ENCODE data around the gene HOXA13. TPM values are rescaled to one million over a fixed set of nuclear protein-coding genes. Genes with fewer than 3 reads are reported as not detected.

The HOXA13 gene
- polyA plus RNA-seq, 1 donor from 2014 or later = not detected

GRCh38 chr7:27186668-27187474 is 13.0 kb downstream of the HOXA13 start:
- H3K36me3 Mint-ChIP-seq = peaks cover 3% of the 10 kb centered on the region
- H3K27ac Mint-ChIP-seq = peak overlapping the region; percentile 78 to 97 (median 93)
- H3K27me3 Mint-ChIP-seq = peaks cover 77% of the 10 kb centered on the region
- H3K4me1 Mint-ChIP-seq = peaks cover 17 to 33% (median 17%) of the 10 kb centered on the region in 3 donors
- peaks cover 0 to 4% (median 0%) of the 10 kb centered on the region in 3 donors for H3K9me3 Mint-ChIP-seq
- peak overlapping the region in 3 of 4 donors; percentile 39 to 79 (median 50) for H3K4me3 Mint-ChIP-seq

- H3K36me3 Mint-ChIP-seq = peaks cover 3% of the 10 kb centered on the region
- H3K4me1 Mint-ChIP-seq = peaks cover 17 to 33% (median 17%) of the 10 kb centered on the region in 3 donors
- H3K9me3 Mint-ChIP-seq = peaks cover 0 to 4% (median 0%) of the 10 kb centered on the region in 3 donors
- peaks cover 74% of the 10 kb centered on the region for H3K27me3 Mint-ChIP-seq
- H3K27ac Mint-ChIP-seq = peak overlapping the region; percentile 89 to 97 (median 93)
- H3K4me3 Mint-ChIP-seq = peak overlapping the region; percentile 3 to 75 (median 50)
These were observed 13.8 kb downstream of the HOXA13 start for GRCh38 chr7:27185854-27186667.

- H3K27ac Mint-ChIP-seq = peak within 1 kb of the TSS; percentile 89 to 97 (median 94)
- peaks cover 17 to 28% (median 19%) of the 10 kb centered on the region in 3 donors for H3K4me1 Mint-ChIP-seq
- H3K27me3 Mint-ChIP-seq = peaks cover 72% of the 10 kb centered on the region
- H3K4me3 Mint-ChIP-seq = peak within 1 kb of the TSS; percentile 62 to 85 (median 74)
- peaks cover 3% of the 10 kb centered on the region for H3K36me3 Mint-ChIP-seq
- H3K9me3 Mint-ChIP-seq = peaks cover 0 to 6% (median 0%) of the 10 kb centered on the region in 3 donors
These were observed 14.7 kb downstream of the HOXA13 start, which contains the start of gene HOXA11 for GRCh38 chr7:27185013-27185853. HOXA11 (minus strand) TSS chr7:27185232; CDS start chr7:27185144, 88 bp downstream.

- Mint-ChIP-seq H3K9me3 (peaks cover 0 to 6% (median 0%) of the 10 kb centered on the region in 3 donors), H3K27me3 (peaks cover 69% of the 10 kb centered on the region), H3K27ac (peak overlapping the region; percentile 89 to 97 (median 94)), H3K4me1 (peaks cover 18 to 22% (median 21%) of the 10 kb centered on the region in 3 donors), H3K36me3 (peaks cover 3% of the 10 kb centered on the region), H3K4me3 (peak overlapping the region; percentile 62 to 85 (median 74))
These were observed 15.4 kb downstream of the HOXA13 start for GRCh38 chr7:27184337-27185012.

- Mint-ChIP-seq H3K4me1 (peaks cover 18 to 22% (median 21%) of the 10 kb centered on the region in 3 donors), H3K27ac (peak overlapping the region; percentile 80 to 97 (median 94))
These were observed 16.1 kb downstream of the HOXA13 start for GRCh38 chr7:27183682-27184336.

GRCh38 chr7:27182861-27183681 is 16.8 kb downstream of the HOXA13 start:
- Mint-ChIP-seq H3K36me3 (peaks cover 3% of the 10 kb centered on the region), H3K9me3 (peaks cover 0 to 6% (median 0%) of the 10 kb centered on the region in 3 donors), H3K4me1 (peaks cover 14 to 24% (median 15%) of the 10 kb centered on the region in 3 donors), H3K27ac (peak overlapping the region; percentile 90 to 97 (median 94)), H3K27me3 (peaks cover 58% of the 10 kb centered on the region), H3K4me3 (peak overlapping the region in 2 of 4 donors; percentile 38 to 66)

More at GRCh38 chr7:27183682-27184336, 16.1 kb downstream of the HOXA13 start:
- Mint-ChIP-seq H3K9me3 (peaks cover 0 to 6% (median 0%) of the 10 kb centered on the region in 3 donors), H3K27me3 (peaks cover 66% of the 10 kb centered on the region), H3K36me3 (peaks cover 3% of the 10 kb centered on the region), H3K4me3 (peak overlapping the region; percentile 39 to 85 (median 54))

- peaks cover 51% of the 10 kb centered on the region for H3K27me3 Mint-ChIP-seq
- peak overlapping the region in 2 of 3 donors; percentile 94 to 97 for H3K27ac Mint-ChIP-seq
- H3K9me3 Mint-ChIP-seq = peaks cover 0 to 6% (median 0%) of the 10 kb centered on the region in 3 donors
- H3K4me1 Mint-ChIP-seq = peaks cover 13 to 25% (median 15%) of the 10 kb centered on the region in 3 donors
- H3K36me3 Mint-ChIP-seq = peaks cover 3% of the 10 kb centered on the region
- H3K4me3 Mint-ChIP-seq = peak overlapping the region in 1 of 4 donors; percentile 66
These were observed 17.5 kb downstream of the HOXA13 start for GRCh38 chr7:27182285-27182841.

- peaks cover 13 to 25% (median 15%) of the 10 kb centered on the region in 3 donors for H3K4me1 Mint-ChIP-seq
- peaks cover 47% of the 10 kb centered on the region for H3K27me3 Mint-ChIP-seq
- H3K4me3 Mint-ChIP-seq = peak overlapping the region in 1 of 4 donors; percentile 58
- peaks cover 0 to 6% (median 0%) of the 10 kb centered on the region in 3 donors for H3K9me3 Mint-ChIP-seq
- H3K36me3 Mint-ChIP-seq = peaks cover 3% of the 10 kb centered on the region
- peak overlapping the region in 1 of 3 donors; percentile 97 for H3K27ac Mint-ChIP-seq
These were observed 18.1 kb downstream of the HOXA13 start for GRCh38 chr7:27181795-27182275.

GRCh38 chr7:27180431-27181420 is 19.2 kb downstream of the HOXA13 start:
- Mint-ChIP-seq H3K4me1 (peaks cover 9 to 21% (median 13%) of the 10 kb centered on the region in 3 donors), H3K27me3 (peaks cover 45% of the 10 kb centered on the region), H3K4me3 (peak overlapping the region in 2 of 4 donors; percentile 58 to 67), H3K9me3 (peaks cover 0 to 6% (median 0%) of the 10 kb centered on the region in 3 donors), H3K27ac (peak overlapping the region in 2 of 3 donors; percentile 53 to 97), H3K36me3 (peaks cover 3% of the 10 kb centered on the region)

- H3K9me3 Mint-ChIP-seq = peaks cover 0 to 5% (median 0%) of the 10 kb centered on the region in 3 donors
- H3K27me3 Mint-ChIP-seq = peaks cover 43% of the 10 kb centered on the region
- H3K4me1 Mint-ChIP-seq = peaks cover 6 to 15% (median 11%) of the 10 kb centered on the region in 3 donors
- H3K4me3 Mint-ChIP-seq = peak overlapping the region in 3 of 4 donors; percentile 67 to 75 (median 73)
- peak overlapping the region in 2 of 3 donors; percentile 88 to 92 for H3K27ac Mint-ChIP-seq
- no peaks in the 10 kb centered on the region for H3K36me3 Mint-ChIP-seq
These were observed 20.1 kb downstream of the HOXA13 start for GRCh38 chr7:27179503-27180430.
